ENCODE data around the gene C2orf81.
"Not testable (repeated sequence)": the region's sequence is repeated elsewhere in the genome, so short reads cannot be mapped to it uniquely, and the experiment has no call there.

Gene C2orf81

DNA sequence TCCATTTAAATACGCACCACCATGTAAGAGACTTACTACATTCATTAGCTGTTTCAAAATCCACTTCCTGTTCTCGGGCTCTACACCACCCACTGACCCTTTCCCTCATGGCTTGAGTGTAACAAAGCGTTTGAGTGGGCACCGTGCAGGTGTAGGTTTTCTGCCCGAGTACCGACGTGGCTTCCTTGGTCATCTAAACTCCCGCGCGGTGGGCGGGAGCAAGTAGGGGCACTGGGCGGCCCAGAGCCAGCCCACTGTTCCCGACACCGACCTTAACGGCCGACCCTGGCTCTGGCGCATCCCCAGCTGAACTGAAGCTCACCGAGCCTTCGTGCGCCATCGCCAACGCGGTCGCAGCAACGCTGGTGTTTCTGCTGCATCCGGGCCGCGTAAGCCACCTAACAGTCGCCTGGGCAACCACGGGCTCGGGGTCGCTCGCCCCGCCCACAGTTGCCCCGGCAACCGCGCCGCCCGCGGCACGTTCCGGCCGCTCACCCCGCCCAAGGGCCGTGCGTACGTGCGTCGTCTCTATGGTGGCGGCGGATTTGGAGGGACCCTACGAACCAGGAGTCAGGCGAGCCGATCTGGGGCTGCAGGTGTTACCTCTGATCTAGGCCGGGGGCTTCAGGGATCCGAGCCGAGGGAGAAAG is at the start of gene C2orf81, which contains the start of gene WDR54:
TSS of gene C2orf81 (minus strand) at position 399 of the 650 bp plus-strand sequence. CDS start at position 340, 59 bp downstream.
TSS of gene WDR54 (plus strand) at position 510 of the 650 bp plus-strand sequence. CDS start 424 bp downstream, outside the sequence.
- H3K27ac ChIP-seq, result peak within 1 kb of the TSS; percentile 75
- TF ChIP-seq CTCF (conservative IDR thresholded peaks at IDR 0.05), result no peak

DNA sequence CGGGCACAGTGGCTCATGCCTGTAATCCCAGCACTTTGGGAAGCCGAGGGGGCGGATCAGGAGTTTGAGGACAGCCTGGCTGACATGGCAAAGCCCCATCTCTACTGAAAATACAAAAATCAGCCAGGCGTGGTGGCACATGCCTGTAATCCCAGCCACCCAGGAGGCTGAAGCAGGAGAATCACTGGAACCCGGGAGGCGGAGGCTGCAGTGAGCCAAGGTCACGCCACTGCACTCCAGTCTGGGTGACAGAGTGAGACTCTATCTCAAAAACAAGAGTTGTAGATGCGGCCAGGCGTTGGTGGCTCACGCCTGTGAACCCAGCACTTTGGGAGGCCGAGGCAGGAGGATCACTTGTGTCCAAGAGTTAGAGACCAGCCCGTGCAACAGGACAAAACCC is 49.3 kb upstream of the C2orf81 start:
- peak overlapping the region; percentile 97 for H3K27ac ChIP-seq

GRCh38 chr2:74464406-74464805 is 43.0 kb upstream of the C2orf81 start:
- H3K27ac ChIP-seq, result peak overlapping the region; percentile 82
- TF ChIP-seq CTCF (conservative IDR thresholded peaks at IDR 0.05), result no peak

DNA sequence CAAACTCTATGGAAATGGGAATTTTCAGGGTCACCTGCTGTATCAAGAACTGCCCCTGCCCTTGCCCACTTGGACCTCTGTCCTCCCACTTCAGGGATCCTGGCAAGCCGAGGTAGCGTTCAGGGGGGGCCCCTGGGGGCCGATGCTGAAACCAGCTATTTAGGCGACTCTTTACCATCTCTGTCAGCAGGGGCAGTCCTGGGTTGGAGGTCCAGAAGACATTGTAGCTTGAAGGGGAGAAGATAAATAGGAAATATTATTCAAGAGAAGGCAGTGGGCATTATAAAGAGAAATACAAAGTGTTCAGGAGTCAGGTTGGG is 41.3 kb upstream of the C2orf81 start:
- H3K27ac ChIP-seq, result no peak overlapping the region
- TF ChIP-seq CTCF (conservative IDR thresholded peaks at IDR 0.05), result no peak

GRCh38 chr2:74462054-74462785 is 40.8 kb upstream of the C2orf81 start:
- H3K27ac ChIP-seq, result no peak overlapping the region
- no peak for TF ChIP-seq CTCF (conservative IDR thresholded peaks at IDR 0.05)

GRCh38 chr2:74461187-74462053 is 40.0 kb upstream of the C2orf81 start:
- TF ChIP-seq CTCF (conservative IDR thresholded peaks at IDR 0.05), result no peak
- H3K27ac ChIP-seq, result no peak overlapping the region

GRCh38 chr2:74460187-74460586 is 38.8 kb upstream of the C2orf81 start:
- not testable (repeated sequence) for H3K27ac ChIP-seq

DNA sequence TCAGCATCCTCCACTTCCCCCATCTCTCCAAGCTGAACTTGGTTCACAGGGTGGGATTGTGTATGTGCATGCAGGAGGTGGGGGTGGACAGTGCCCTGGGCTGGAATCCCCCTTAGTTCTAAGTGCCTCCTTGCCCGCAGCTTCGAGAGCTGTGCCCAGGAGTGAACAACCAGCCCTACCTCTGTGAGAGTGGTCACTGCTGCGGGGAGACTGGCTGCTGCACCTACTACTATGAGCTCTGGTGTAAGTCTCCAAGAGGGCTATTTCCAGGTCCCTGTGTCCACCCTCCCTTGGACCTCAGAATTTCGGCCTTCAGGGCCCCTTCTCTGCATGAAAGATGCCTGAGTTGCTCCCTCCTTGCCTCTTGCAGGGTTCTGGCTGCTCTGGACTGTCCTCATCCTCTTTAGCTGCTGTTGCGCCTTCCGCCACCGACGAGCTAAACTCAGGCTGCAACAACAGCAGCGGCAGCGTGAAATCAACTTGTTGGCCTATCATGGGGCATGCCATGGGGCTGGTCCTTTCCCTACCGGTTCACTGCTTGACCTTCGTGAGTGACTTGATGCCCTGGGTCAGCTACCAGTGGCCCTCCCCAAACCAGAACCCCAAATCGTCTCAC is 38.2 kb upstream of the C2orf81 start:
- peak overlapping the region; percentile 96; the same call in 1 of the 2 replicates for H3K27ac ChIP-seq

Data from VCaP (cell line).